Progenitor cell of endocrine pancreas (in vitro differentiated cells): ENCODE measurements around the gene NUDT1. TPM values are rescaled to one million over a fixed set of nuclear protein-coding genes. Genes with fewer than 3 reads are reported as not detected.

ENCODE experiments used
- DNase-seq: peaks from one replicate; pipeline ENCODE4 v3.0.0; 2021; ENCODE audit warnings: low spot score; ENCODE audit not compliant: unreplicated experiment
- H3K27ac Mint-ChIP-seq: 2 replicates; pipeline ENCODE4 v1.8.0; 2021; ENCODE audit warnings: mild to moderate bottlenecking, moderate library complexity, mixed read lengths
- H3K27me3 Mint-ChIP-seq: 2 replicates; pipeline ENCODE4 v1.8.0; 2021; ENCODE audit warnings: mixed read lengths
- H3K36me3 Mint-ChIP-seq: 2 replicates; pipeline ENCODE4 v1.8.0; 2022; ENCODE audit warnings: mixed read lengths; ENCODE audit not compliant: insufficient read depth
- H3K4me1 Mint-ChIP-seq: 2 replicates; pipeline ENCODE4 v1.8.0; 2021; ENCODE audit warnings: low read depth, mixed read lengths
- H3K4me3 Mint-ChIP-seq: 2 replicates; pipeline ENCODE4 v1.8.0; 2021; ENCODE audit warnings: low read depth, mild to moderate bottlenecking, moderate library complexity, mixed read lengths
- H3K9me3 Mint-ChIP-seq: 2 replicates; pipeline ENCODE4 v1.8.0; 2021; ENCODE audit warnings: low read depth, mixed read lengths
- total RNA-seq: library from RNA; stranded (reverse); gene quantifications from 2 replicates; pipeline ENCODE4 v1.2.1, GENCODE V29; 2021
- TF ChIP-seq, protein P1 (sequence below): fragments of 200-600 bp; sonication (generic); IDR thresholded peaks from one replicate; pipeline ENCODE4 v1.5.0; 2021; ENCODE audit warnings: antibody characterized with exemption, mild to moderate bottlenecking; ENCODE audit not compliant: unreplicated experiment

The NUDT1 gene
- total RNA-seq, 1 donor from 2014 or later: 22.1 TPM

GRCh38 chr7:2212906-2213305 lies 29.1 kb upstream of the NUDT1 start:
- DNase-seq: no peak
- Mint-ChIP-seq H3K27ac (no peak overlapping the region), H3K9me3 (no peaks in the 10 kb centered on the region), H3K4me1 (no peaks in the 10 kb centered on the region), H3K4me3 (no peak overlapping the region), H3K36me3 (peaks cover 33% of the 10 kb centered on the region), H3K27me3 (no peaks in the 10 kb centered on the region)
- TF ChIP-seq, protein P1, sequence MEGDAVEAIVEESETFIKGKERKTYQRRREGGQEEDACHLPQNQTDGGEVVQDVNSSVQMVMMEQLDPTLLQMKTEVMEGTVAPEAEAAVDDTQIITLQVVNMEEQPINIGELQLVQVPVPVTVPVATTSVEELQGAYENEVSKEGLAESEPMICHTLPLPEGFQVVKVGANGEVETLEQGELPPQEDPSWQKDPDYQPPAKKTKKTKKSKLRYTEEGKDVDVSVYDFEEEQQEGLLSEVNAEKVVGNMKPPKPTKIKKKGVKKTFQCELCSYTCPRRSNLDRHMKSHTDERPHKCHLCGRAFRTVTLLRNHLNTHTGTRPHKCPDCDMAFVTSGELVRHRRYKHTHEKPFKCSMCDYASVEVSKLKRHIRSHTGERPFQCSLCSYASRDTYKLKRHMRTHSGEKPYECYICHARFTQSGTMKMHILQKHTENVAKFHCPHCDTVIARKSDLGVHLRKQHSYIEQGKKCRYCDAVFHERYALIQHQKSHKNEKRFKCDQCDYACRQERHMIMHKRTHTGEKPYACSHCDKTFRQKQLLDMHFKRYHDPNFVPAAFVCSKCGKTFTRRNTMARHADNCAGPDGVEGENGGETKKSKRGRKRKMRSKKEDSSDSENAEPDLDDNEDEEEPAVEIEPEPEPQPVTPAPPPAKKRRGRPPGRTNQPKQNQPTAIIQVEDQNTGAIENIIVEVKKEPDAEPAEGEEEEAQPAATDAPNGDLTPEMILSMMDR: no peak

- Mint-ChIP-seq H3K9me3 (no peaks in the 10 kb centered on the region), H3K36me3 (peaks cover 35% of the 10 kb centered on the region)
- DNase-seq: no peak
Observed at GRCh38 chr7:2213551-2214215, 28.3 kb upstream of the NUDT1 start.

GRCh38 chr7:2214636-2215035 lies 27.4 kb upstream of the NUDT1 start:
- Mint-ChIP-seq H3K27me3 (no peaks in the 10 kb centered on the region), H3K9me3 (no peaks in the 10 kb centered on the region), H3K36me3 (peaks cover 33% of the 10 kb centered on the region), H3K27ac (no peak overlapping the region), H3K4me3 (no peak overlapping the region), H3K4me1 (no peaks in the 10 kb centered on the region)
- TF ChIP-seq, protein P1: no peak
- DNase-seq: no peak

More at GRCh38 chr7:2213551-2214215, 28.3 kb upstream of the NUDT1 start:
- Mint-ChIP-seq H3K27ac (no peak overlapping the region), H3K27me3 (no peaks in the 10 kb centered on the region), H3K4me1 (no peaks in the 10 kb centered on the region), H3K4me3 (no peak overlapping the region)
- TF ChIP-seq, protein P1: no peak

GRCh38 chr7:2215851-2216250 lies 26.2 kb upstream of the NUDT1 start:
- no peaks in the 10 kb centered on the region for H3K4me1 Mint-ChIP-seq
- H3K4me3 Mint-ChIP-seq: no peak overlapping the region
- no peak for DNase-seq
- no peaks in the 10 kb centered on the region for H3K27me3 Mint-ChIP-seq
- H3K36me3 Mint-ChIP-seq: peaks cover 32% of the 10 kb centered on the region
- H3K9me3 Mint-ChIP-seq: no peaks in the 10 kb centered on the region
- H3K27ac Mint-ChIP-seq: no peak overlapping the region
- TF ChIP-seq, protein P1: no peak

DNA sequence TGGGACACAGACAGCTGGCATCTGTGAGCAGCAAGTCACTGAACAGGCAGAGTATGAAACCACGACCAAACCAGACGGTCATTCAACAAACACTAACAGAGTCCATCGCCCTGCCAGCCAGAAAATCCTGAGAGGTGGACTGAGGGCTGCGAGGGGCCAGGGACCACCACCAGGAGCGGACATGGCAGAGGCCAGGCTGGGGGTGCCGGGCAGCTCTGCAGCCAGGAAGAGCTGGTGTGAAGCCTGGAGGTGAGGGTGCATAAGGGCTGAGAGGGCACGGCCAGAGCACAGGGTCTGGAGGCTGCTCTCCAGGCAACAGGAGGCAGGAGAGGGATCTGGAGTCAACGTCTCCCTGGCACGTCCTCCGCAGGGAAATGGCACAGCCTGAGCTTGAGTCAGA lies 24.8 kb upstream of the NUDT1 start:
- peaks cover 32% of the 10 kb centered on the region for H3K36me3 Mint-ChIP-seq

More for the DNA sequence above, 24.8 kb upstream of the NUDT1 start:
- no peak overlapping the region for H3K27ac Mint-ChIP-seq
- DNase-seq: no peak
- TF ChIP-seq, protein P1: no peak
- H3K4me1 Mint-ChIP-seq: no peaks in the 10 kb centered on the region
- no peaks in the 10 kb centered on the region for H3K9me3 Mint-ChIP-seq
- no peaks in the 10 kb centered on the region for H3K27me3 Mint-ChIP-seq
- H3K4me3 Mint-ChIP-seq: no peak overlapping the region
